ENCODE results near the gene KIF21B.

Gene KIF21B

GRCh38 chr1:201020721-201021629 is 2.5 kb downstream of the KIF21B start:
- no peak for DNase-seq (ENCODE audit: low read depth)

GRCh38 chr1:201020040-201020591 is 3.4 kb downstream of the KIF21B start:
- no peak for DNase-seq (ENCODE audit: low read depth)

- DNase-seq (ENCODE audit: low read depth), result peak; percentile 84
These were observed 4.1 kb downstream of the KIF21B start for GRCh38 chr1:201019321-201019977.

- no peak for DNase-seq (ENCODE audit: low read depth)
These were observed 5.7 kb downstream of the KIF21B start for GRCh38 chr1:201017828-201018163.

GRCh38 chr1:201016943-201017827 is 6.3 kb downstream of the KIF21B start:
- DNase-seq (ENCODE audit: low read depth), result no peak

- DNase-seq (ENCODE audit: low read depth), result no peak
These were observed 7.3 kb downstream of the KIF21B start for GRCh38 chr1:201016211-201016651.

- DNase-seq (ENCODE audit: low read depth), result no peak
These were observed 7.9 kb downstream of the KIF21B start for GRCh38 chr1:201015551-201016091.

GRCh38 chr1:201014816-201015200 is 8.7 kb downstream of the KIF21B start:
- DNase-seq (ENCODE audit: low read depth), result no peak

GRCh38 chr1:201013991-201014815 is 9.3 kb downstream of the KIF21B start:
- DNase-seq (ENCODE audit: low read depth), result no peak

GRCh38 chr1:201013031-201013485 is 10.5 kb downstream of the KIF21B start:
- DNase-seq (ENCODE audit: low read depth), result no peak

- no peak for DNase-seq (ENCODE audit: low read depth)
These were observed 11.9 kb downstream of the KIF21B start for GRCh38 chr1:201011616-201012015.

- DNase-seq (ENCODE audit: low read depth), result no peak
These were observed 13.4 kb downstream of the KIF21B start for GRCh38 chr1:201009962-201010645.

- no peak for DNase-seq (ENCODE audit: low read depth)
These were observed 14.7 kb downstream of the KIF21B start for GRCh38 chr1:201008666-201009360.

GRCh38 chr1:201007481-201007880 is 16.0 kb downstream of the KIF21B start:
- no peak for DNase-seq (ENCODE audit: low read depth)

GRCh38 chr1:201006450-201006849 is 17.1 kb downstream of the KIF21B start:
- no peak for DNase-seq (ENCODE audit: low read depth)

GRCh38 chr1:201004732-201005131 is 18.8 kb downstream of the KIF21B start:
- no peak for DNase-seq (ENCODE audit: low read depth)

GRCh38 chr1:201004154-201004553 is 19.4 kb downstream of the KIF21B start:
- no peak for DNase-seq (ENCODE audit: low read depth)

GRCh38 chr1:201002510-201002909 is 21.0 kb downstream of the KIF21B start:
- DNase-seq (ENCODE audit: low read depth), result no peak

GRCh38 chr1:201001962-201002361 is 21.6 kb downstream of the KIF21B start:
- DNase-seq (ENCODE audit: low read depth), result no peak

Measured in T follicular helper cell (primary cell).